HG03575 (cell line): ENCODE measurements around the gene DTNB.
"Not testable (repeated sequence)": the region's sequence is repeated elsewhere in the genome, so short reads cannot be mapped to it uniquely, and the experiment has no call there.

Source experiments
- ATAC-seq: cut with Tn5 transposase; IDR thresholded peaks from one replicate; pipeline ENCODE4 v1.9.1; 2021; ENCODE audit not compliant: unreplicated experiment, insufficient number of reproducible peaks, low FRiP score; ENCODE audit errors: extremely low read depth

DTNB gene

DNA sequence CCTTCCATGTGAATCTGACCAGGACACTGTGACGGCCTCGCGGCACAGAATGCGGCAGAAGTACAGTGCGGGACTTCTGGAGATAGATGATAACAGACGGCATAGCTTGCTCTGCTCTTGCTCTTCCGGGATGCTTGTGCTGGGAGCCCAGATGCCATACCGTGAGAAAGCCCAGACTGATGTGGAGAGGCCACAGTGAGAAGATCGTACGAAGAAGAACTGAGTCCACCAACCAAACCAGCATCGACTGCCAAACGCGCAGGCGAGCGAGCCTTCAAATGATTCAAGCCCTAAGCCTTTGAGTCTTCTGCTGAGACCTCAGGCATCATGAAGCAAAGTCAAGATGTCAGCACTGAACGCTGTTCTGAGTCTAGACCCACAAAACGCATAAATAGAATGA, 33.7 kb downstream of the DTNB start:
- no peak for ATAC-seq

DNA sequence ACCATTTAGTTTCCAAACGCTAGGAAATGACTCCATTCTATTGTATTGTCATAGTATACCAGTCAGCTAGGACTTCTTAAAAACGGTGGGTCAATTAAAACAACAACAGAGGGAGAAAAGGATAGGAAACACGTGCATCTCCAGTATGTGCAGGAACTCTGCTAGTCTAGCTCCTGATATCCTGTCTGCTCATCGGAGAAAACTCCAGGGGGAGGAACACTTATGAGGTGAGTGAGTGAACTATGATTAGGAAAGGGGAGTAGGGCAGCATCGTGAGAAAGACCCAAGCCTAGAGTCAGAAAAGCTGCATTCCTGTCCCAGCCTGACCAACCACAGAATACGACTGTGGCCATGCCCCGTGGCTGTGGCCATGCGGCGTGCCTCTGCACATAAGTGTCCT, 34.2 kb downstream of the DTNB start:
- no peak for ATAC-seq

DNA sequence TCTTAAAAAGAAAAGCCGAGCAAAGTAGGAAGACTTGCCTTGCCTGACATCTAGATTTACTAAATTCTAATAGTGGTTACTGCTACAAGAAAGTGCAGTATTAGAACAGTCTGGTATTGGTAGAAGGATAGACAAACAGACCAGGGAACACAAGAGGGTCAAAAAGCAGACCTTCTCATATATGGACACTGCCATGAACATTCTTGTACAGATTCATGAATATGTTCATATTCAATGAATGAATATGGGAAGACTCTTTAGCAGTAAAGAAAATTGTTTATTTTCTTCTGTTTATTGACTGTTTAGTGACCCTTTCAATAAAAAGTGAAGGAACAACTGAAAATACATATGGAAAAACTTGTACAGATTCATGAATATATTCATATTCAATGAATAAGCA, 37.6 kb downstream of the DTNB start:
- no peak for ATAC-seq

DNA sequence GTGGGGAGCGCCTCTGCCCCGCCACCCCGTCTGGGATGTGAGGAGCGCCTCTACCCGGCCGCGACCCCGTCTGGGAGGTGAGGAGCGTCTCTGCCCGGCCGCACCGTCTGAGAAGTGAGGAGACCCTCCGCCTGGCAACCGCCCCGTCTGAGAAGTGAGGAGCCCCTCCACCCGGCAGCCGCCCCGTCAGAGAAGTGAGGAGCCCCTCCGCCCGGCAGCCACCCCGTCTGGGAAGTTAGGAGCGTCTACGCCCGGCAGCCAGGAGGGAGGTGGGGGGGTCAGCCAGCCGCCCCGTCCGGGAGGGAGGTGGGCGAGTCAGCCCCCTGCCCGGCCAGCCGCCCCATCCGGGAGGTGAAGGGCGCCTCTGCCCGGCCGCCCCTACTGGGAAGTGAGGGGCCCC, 39.6 kb downstream of the DTNB start:
- ATAC-seq: not testable (repeated sequence)

DNA sequence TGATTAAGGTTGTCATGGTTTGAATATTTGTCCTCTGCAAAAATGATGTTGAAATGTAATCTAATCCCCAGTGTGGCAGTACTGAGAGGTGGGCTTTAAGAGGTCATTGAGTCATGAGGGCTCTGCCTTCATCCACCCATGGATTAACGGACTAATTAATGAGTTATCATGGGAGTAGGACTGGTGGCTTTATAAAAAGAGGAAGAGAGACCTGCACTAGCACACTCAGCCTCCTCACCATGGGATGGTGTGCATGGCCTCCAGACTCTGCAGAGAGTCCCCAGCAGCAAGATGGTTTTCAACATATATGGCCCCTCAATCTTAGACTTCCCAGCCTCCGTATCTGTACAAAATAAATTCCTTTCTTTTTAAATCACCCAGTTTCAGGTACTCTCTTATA, 41.0 kb downstream of the DTNB start:
- ATAC-seq: no peak

DNA sequence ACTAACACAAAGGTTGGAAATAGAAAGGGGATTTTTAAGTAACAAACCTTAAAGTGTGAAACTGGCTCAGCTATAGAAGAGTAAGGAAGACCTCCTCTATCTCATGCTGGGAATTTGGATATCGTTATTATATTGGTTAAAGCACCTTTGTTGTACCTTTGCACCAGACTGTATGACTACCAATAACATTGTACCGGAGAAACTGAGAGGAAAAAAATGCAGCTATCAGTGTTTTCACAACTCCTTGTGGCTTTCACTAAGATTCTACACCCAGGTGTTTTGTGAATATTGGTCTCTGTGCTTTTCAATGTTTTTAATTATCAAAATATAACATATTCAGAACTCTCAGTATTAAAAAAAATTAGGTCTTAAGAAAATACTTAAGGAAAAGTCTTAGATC, 48.7 kb downstream of the DTNB start:
- no peak for ATAC-seq

DNA sequence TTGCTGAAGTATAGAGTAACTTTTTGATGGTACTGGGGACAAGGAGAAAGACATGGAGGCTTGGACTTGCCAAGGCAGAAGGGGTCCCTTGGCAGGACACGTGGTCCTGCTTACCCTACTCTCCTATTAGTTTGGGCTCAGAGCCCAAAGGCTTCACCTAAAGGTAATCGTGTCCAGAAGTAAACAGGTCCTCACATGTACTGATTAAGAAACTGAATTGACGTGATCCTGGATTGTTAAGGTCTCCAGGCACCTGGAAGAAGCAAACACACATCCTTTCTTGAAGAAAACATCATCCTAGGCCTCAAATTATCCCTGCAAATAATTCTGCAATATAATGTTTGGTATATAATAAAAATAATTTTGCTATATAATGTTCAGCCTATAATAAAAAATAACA, 50.0 kb downstream of the DTNB start:
- no peak for ATAC-seq

DNA sequence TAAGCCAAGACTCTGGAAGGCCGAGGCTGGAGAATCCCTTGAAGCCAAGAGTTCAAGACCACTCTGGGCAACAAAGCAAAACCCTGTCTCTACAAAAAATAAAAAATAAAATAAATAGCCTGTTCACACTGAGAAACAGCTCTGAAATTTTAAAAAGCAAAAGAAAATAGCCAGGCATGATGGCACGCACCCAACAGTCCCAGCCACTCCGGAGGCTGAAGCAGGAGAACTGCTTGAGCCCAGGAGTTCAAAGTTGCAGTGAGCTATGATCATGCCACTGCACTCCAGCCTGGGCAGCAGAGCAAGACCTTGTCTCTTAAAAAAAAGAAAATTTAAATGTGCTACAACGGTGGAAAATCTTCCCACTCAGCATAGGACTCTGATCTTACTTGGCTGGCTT, 52.7 kb downstream of the DTNB start:
- ATAC-seq: no peak

DNA sequence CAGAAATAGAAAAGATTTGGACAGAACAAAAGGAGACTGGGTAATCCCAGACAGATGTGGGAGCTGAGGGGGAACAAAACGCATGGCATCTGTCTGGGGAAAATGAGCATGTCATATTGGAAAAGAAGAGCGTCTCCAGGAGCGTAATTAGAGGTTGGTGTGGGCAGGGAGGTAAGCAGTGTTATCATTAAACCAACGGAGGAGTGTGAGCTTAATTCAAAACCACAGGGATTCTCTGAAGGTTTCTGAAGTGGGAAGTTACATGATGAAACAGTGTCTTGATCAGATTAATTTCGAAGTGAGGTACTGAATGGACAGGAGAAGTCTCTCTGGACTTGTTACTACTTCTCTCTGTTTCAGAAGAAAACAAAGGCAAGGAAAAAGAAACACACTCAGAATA, 53.3 kb downstream of the DTNB start:
- ATAC-seq: no peak

DNA sequence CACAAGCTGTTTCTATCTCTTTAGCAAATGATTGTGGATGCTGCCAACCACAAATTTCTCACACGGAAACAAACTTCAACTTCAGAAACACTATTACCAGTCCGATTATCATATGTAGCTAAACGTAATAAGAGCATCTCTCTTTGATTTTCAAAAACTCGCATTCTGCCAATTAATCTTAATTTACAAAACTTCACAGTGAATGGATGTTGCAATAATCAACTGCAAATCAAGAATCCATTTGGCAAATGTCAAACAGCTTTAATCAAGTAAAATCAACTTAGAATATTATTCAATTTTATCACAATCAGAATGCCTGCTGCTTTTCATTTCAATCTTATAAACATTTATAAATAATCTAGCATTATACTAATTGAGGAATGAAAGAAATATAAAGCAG, 54.2 kb downstream of the DTNB start:
- no peak for ATAC-seq

DNA sequence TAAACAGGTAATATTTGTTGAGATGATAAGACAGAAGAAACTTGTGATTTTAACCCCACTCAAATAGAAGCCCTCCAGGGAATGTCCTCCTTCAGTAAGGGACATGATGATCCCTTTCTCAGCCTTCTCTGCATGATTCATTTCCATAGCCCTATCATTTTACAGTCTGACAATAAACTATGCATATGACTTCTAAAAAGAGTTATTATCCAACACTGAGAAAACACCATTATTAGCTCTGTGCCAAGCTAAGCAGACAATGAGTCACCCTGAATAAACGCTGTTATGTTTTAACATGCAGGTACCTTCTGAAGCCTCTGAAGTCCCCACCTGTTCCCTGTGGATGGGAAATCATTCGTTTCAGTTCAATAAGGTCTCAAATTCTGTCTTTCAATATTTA, 54.7 kb downstream of the DTNB start:
- no peak for ATAC-seq

DNA sequence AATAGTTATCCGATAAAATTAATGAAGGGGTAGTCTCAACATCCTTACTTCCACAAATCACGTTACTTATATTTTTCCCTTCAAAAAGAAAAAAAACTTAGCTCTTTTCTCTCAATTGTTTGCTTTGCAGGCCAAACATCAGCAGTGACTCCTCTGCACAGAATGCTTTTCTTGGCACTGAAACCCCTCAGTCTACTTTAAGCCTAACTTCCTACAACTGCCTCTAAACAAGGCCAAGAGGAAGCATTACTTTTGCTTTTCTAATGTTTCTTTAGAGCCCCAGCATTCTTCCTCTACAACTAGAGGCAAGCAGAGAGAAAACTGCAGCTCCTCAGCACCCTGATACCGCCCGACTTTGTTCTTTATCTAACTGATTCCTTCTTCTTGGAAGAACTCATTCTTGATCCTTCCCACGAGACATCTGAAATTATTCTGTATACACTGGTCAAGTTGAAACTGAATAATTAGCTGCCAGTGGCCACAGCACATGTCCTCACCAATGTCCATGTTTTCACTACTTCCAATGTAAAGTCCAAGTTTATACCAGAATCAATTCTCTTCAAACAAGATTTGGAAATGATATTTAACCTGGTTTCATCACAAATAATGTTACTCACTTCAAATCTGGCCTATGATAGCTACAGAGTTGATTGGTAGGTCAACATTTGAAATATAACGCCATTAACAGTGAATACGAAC, 55.3 kb downstream of the DTNB start:
- no peak for ATAC-seq

DNA sequence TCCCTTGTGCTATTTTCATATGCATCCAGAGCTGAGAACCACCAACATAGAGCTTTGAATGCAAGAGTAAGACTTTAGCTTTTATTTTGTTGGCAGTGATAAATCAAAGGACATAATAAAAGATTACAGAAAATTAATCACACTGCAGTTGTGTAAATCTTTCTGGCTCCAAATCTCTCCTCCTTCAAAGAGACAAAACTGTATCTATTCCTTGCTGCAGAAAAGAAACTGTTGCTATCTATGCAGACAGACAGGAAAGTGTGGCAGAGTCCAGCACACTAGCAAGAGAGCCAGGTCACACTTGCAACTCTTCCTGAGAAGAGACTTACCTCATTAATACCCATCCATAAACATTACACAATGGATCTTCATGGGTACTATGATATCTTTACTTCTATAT, 57.5 kb downstream of the DTNB start:
- no peak for ATAC-seq

DNA sequence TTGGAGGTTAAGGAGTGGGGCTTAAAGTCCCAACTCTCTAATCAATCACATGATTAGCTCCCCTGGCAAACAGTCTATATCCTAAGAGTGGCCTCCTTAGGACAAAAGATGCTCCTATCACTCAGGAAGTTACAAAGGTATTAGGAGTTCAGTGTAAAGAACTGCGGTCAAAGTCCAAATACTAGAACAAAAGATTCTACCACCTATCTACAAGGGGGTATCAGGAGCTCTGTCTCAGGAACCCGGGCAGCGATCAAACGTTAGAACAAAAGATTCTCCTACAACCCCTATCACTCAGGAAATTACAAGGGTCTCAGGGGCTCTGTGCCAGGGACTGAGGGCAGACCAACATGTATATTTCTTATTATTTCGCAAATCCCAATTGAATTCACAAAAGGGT, 58.0 kb downstream of the DTNB start:
- ATAC-seq: no peak

DNA sequence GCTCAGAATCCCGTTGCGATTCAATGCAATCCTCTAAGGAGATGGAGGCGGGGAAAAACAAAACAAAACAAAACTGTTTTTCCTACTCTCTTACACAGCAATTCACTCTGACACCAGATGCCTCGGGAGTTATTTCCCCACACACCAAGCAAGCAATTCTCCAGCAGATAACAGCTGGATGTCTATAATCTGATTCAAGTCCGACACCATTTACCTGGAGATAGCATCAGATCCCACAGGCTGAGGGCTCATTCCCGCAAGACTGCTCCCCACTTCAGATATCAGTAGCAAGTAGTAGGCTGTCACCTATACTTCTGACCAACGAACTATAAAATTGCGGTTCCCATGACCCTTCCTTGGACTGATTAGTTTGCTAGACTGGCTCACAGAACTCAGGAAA, 58.7 kb downstream of the DTNB start:
- ATAC-seq: no peak

DNA sequence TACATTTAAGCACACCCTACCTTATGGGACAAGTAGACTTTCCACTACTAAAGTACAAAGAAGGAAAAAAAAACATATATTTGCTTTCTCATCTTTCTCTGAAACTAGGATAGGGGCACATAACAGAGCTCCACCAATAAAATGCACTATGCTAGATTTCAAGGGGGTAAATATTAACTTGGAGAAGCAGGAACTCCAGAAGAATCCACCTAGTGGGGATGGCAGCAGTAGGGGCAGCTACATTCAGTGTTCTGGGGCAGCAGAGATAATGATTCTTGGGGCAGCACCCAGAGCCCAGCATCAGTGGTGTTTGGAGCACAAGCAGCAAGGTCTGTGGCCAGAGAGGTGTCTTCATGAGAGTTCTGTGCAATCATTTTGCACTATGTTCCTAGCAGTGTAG, 64.7 kb downstream of the DTNB start:
- ATAC-seq: no peak

DNA sequence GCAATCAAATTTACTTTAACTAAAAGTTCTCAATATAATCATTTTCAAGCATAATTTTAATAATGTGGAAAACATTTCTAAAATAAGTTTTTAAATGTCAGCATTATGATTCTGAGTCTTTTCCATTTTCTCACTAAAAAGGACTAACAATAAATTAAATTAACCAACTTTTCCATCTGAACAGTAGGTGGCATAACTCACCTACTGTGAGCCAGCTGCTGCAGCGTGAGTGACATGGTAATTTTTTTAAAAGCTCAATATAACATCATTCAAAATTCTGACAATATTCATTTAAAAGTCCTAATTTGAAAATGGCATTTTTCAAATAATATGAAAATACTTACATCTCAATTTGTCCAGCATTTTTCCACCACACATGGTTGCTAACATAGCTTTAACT, 66.5 kb downstream of the DTNB start:
- ATAC-seq: no peak

DNA sequence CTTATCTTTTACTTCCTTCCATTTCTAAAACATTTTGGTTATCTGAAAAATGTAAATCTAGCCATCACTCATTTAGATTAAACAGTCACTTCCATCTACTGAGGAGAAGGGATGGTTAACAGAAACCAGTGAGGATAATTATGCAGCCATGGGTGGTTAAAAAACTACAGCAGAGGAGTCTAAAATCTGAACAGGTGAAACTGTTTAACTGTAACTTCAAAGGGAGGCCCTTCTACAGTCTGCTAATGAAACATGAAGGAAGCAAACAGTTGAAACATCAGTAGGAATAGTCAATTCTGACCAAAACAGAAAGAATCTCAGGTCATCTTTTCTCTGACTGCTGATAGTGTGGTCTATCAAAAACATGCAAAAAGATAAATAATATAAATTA, 71.0 kb downstream of the DTNB start:
- no peak for ATAC-seq

DNA sequence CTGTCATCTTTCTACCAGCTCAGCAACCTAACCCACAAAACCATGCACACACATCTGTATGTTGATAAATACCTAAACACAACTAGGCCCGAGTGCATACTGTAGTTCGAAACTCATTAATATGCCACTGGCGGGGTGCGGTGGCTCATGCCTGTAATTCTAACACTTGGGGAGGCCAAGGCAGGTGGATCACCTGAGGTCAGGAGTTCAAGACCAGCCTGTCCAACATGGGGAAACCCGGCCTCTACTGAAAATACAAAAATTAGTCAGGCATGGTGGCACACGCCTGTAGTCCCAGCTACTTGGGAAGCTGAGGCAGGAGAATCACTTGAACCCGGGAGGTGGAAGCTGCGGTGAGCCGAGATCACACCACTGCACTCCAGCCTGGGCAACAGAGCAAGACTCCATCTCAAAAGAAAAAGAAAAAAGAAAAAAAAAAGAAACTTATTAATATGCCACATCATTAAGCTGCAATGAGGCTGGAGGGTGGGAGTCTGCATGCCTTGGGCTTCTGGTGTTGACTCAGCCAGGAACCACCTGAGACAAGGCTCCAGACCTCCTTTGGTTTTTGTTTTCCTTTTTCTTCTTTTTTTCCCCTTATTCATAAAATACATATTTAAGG, 71.6 kb downstream of the DTNB start:
- not testable (repeated sequence) for ATAC-seq

DNA sequence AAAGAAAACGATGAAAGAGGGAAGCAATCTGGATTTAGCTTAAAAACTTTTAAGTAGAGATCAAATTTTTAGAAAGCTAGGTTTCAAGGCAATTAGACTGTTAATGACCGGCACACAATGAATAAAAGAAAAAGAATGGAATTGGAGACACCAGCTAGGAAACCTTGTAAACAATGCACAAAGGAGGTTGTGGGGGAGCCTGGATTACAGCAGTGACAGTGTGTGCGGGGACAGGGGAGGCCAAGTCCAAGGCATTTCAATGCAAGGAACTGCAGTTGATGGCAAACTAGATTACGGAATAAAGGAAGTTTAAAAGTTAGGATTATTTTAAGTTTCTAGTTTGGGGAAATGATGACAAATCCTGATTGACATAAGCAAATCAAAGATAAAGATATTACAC, 74.5 kb downstream of the DTNB start:
- no peak for ATAC-seq

DNA sequence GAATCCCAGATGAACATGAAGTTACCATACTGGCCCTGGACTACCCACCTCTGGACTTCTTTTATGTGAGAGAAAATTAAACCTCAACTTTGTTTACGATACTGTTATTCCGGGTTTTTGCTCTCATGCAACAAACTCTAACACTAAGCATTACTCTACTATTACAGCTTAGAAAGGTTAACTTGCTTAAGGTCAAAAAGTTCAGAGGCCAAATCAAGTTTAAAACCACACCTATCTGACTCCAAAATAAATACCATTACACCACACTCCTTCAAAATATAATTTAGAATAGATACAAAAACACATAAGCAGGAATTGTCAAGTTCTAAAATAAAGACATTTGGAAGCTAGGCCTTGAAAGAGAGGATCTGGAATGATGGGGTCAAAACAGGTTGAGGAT, 75.0 kb downstream of the DTNB start:
- ATAC-seq: no peak
